Common myeloid progenitor, CD34-positive (primary cell): ENCODE measurements around the gene ALDOB.

ENCODE experiments used
- CTCF ChIA-PET: fragments of 350-600 bp; sonication (Branson Sonifier 250); formaldehyde crosslinking; loops from one replicate; lab custom pipeline; 2021; ENCODE audit warnings: antibody characterized with exemption; lab: Charles Lee
- POLR2A ChIA-PET: fragments of 350-600 bp; sonication (Branson Sonifier 250); formaldehyde crosslinking; loops from one replicate; lab custom pipeline; 2021; ENCODE audit warnings: antibody characterized with exemption; lab: Charles Lee
- DNase-seq, 3 donors: peaks; one replicate each; pipeline versions ENCODE4 v3.0.0 to v3.0.0-alpha.2; 2013
- H3K27ac ChIP-seq, 2 experiments: 1 replicate in 1 of 2; 2 replicates in 1 of 2; pipeline ENCODE4 v1.7.0; 2013; ENCODE audit warnings: inconsistent platforms in 2 of 2, low read length in 2 of 2, mild to moderate bottlenecking in 2 of 2, low read depth in 1 of 2, moderate library complexity in 1 of 2; ENCODE audit not compliant: severe bottlenecking in 2 of 2, insufficient read depth in 1 of 2, poor library complexity in 1 of 2
- H3K27me3 ChIP-seq, 5 experiments: replicated peaks in 2 of 5; 1 replicate in 3 of 5; 2 replicates in 2 of 5; pipeline versions ENCODE4 v1.6.1 to v1.7.0; 2013; ENCODE audit warnings: low read length in 4 of 5, mild to moderate bottlenecking in 2 of 5, moderate library complexity in 2 of 5, inconsistent platforms in 1 of 5; ENCODE audit not compliant: insufficient read depth in 5 of 5, control insufficient read depth in 4 of 5
- H3K36me3 ChIP-seq, 4 experiments: 1 replicate in 2 of 4; 2 replicates in 2 of 4; pipeline versions ENCODE4 v1.6.1 to v1.7.0; 2013; ENCODE audit warnings: low read length in 3 of 4, control low read depth in 1 of 4, mild to moderate bottlenecking in 1 of 4; ENCODE audit not compliant: control insufficient read depth in 4 of 4, insufficient read depth in 4 of 4
- H3K4me1 ChIP-seq, 4 experiments: 1 replicate in 3 of 4; 2 replicates in 1 of 4; pipeline versions ENCODE4 v1.6.1 to v1.7.1; 2013; ENCODE audit warnings: low read length in 3 of 4, mild to moderate bottlenecking in 3 of 4, control low read depth in 1 of 4, inconsistent platforms in 1 of 4, moderate library complexity in 1 of 4; ENCODE audit not compliant: control insufficient read depth in 4 of 4, insufficient read depth in 4 of 4; ENCODE audit errors: control extremely low read depth in 1 of 4
- H3K4me3 ChIP-seq, 7 experiments: 1 replicate in 4 of 7; 2 replicates in 3 of 7; pipeline versions ENCODE4 v1.5.1 to v1.7.0; 2013; ENCODE audit warnings: mild to moderate bottlenecking in 7 of 7, low read length in 6 of 7, moderate library complexity in 6 of 7, inconsistent platforms in 2 of 7, low read depth in 2 of 7, control low read depth in 1 of 7; ENCODE audit not compliant: insufficient read depth in 4 of 7, control insufficient read depth in 1 of 7; ENCODE audit errors: extremely low read depth in 1 of 7
- H3K9me3 ChIP-seq, 5 experiments: 1 replicate in 4 of 5; 2 replicates in 1 of 5; pipeline versions ENCODE4 v1.6.1 to v1.7.1; 2013; ENCODE audit warnings: low read length in 4 of 5, mild to moderate bottlenecking in 2 of 5, inconsistent platforms in 1 of 5, low read depth in 1 of 5, moderate library complexity in 1 of 5; ENCODE audit not compliant: control insufficient read depth in 4 of 5, insufficient read depth in 2 of 5; ENCODE audit errors: control extremely low read depth in 1 of 5
- WGBS: methylation state at CpG from one replicate; pipeline ENCODE4 v1.1.5; 2013; ENCODE audit not compliant: insufficient coverage; 5-methylcytosine and 5-hydroxymethylcytosine counted together

Gene ALDOB

GRCh38 chr9:101462558-101462957, 27.0 kb upstream of the ALDOB start:
- Histone ChIP-seq H3K4me1 (peaks cover 0 to 3% (median 1%) of the 10 kb centered on the region in 4 experiments), H3K27me3 (peaks cover 0 to 8% (median 0%) of the 10 kb centered on the region in 5 experiments), H3K9me3 (no peaks in the 10 kb centered on the region), H3K27ac (peak overlapping the region in 1 of 2 experiments; percentile 28), H3K36me3 (no peaks in the 10 kb centered on the region), H3K4me3 (no peak overlapping the region)
- ChIA-PET POLR2A (interaction anchor here (0.7 to 1.1 kb wide), 2 partner anchors 14 to 75 kb away, joined by 3 to 4 read pairs; no protein-coding TSS in a partner anchor), CTCF (interaction anchor here (1.4 to 10.4 kb wide), 5 partner anchors 12 to 105 kb away, joined by 3 to 193 read pairs (median 5); partner anchors contain the start of gene RNF20)
- no peak for DNase-seq
- 67% methylated on average over 2 of the region's 5 CpGs for WGBS

GRCh38 chr9:101460965-101461364, 25.4 kb upstream of the ALDOB start:
- ChIA-PET CTCF (interaction anchor here (0.9 to 10.4 kb wide), 11 partner anchors 9 to 106 kb away, joined by 3 to 193 read pairs (median 4); partner anchors contain the start of gene RNF20), POLR2A (no interaction called here)
- peaks cover 0 to 8% (median 0%) of the 10 kb centered on the region in 5 experiments for H3K27me3 ChIP-seq
- no peak overlapping the region for H3K27ac ChIP-seq
- peaks cover 0 to 3% (median 1%) of the 10 kb centered on the region in 4 experiments for H3K4me1 ChIP-seq
- H3K36me3 ChIP-seq: no peaks in the 10 kb centered on the region
- H3K4me3 ChIP-seq: no peak overlapping the region
- DNase-seq: no peak
- 100% methylated on average over 1 of the region's 4 CpGs for WGBS
- no peaks in the 10 kb centered on the region for H3K9me3 ChIP-seq

- Histone ChIP-seq H3K9me3 (no peaks in the 10 kb centered on the region), H3K4me3 (no peak overlapping the region), H3K27ac (no peak overlapping the region), H3K4me1 (peaks cover 0 to 2% (median 0%) of the 10 kb centered on the region in 4 experiments), H3K27me3 (peaks cover 0 to 8% (median 0%) of the 10 kb centered on the region in 5 experiments), H3K36me3 (no peaks in the 10 kb centered on the region)
- peak; percentile 78 to 87 (median 82) for DNase-seq
- CTCF ChIA-PET: interaction anchor here (0.8 to 10.4 kb wide), 26 partner anchors 9 to 109 kb away, joined by 3 to 193 read pairs (median 5); partner anchors contain the start of gene RNF20
- POLR2A ChIA-PET: no interaction called here
- 19% methylated on average over 6 of the region's 9 CpGs for WGBS
Observed at GRCh38 chr9:101458963-101459631, 23.5 kb upstream of the ALDOB start.

- no peak overlapping the region for H3K4me3 ChIP-seq
- H3K9me3 ChIP-seq: peaks cover 0 to 4% (median 0%) of the 10 kb centered on the region in 5 experiments
- ChIA-PET POLR2A (no interaction called here), CTCF (interaction anchor here (0.7 to 10.4 kb wide), 7 partner anchors 8 to 109 kb away, joined by 3 to 193 read pairs (median 4); partner anchors contain the start of gene RNF20)
- no peaks in the 10 kb centered on the region for H3K36me3 ChIP-seq
- no peak for DNase-seq
- 67% methylated on average over 1 of the region's 3 CpGs for WGBS
- no peak overlapping the region for H3K27ac ChIP-seq
- peaks cover 0 to 6% (median 0%) of the 10 kb centered on the region in 5 experiments for H3K27me3 ChIP-seq
- H3K4me1 ChIP-seq: peaks cover 0 to 2% (median 0%) of the 10 kb centered on the region in 4 experiments
Observed at GRCh38 chr9:101457003-101457402, 21.4 kb upstream of the ALDOB start.

GRCh38 chr9:101455656-101456240, 20.2 kb upstream of the ALDOB start:
- ChIA-PET CTCF (interaction anchor here (0.9 to 10.4 kb wide), 3 partner anchors 22 to 84 kb away, joined by 3 to 193 read pairs (median 5); partner anchors contain the start of gene RNF20), POLR2A (no interaction called here)
- H3K27ac ChIP-seq: no peak overlapping the region
- H3K4me3 ChIP-seq: no peak overlapping the region
- H3K4me1 ChIP-seq: peaks cover 0 to 2% (median 0%) of the 10 kb centered on the region in 4 experiments
- no peak for DNase-seq
- peaks cover 0 to 4% (median 0%) of the 10 kb centered on the region in 5 experiments for H3K9me3 ChIP-seq
- WGBS: 100% methylated on average over 2 of the region's 2 CpGs
- peaks cover 0 to 4% (median 0%) of the 10 kb centered on the region in 5 experiments for H3K27me3 ChIP-seq
- H3K36me3 ChIP-seq: no peaks in the 10 kb centered on the region

- H3K4me3 ChIP-seq: no peak overlapping the region
- peaks cover 0 to 4% (median 0%) of the 10 kb centered on the region in 5 experiments for H3K9me3 ChIP-seq
- peaks cover 0 to 6% (median 5%) of the 10 kb centered on the region in 4 experiments for H3K4me1 ChIP-seq
- no peak for DNase-seq
- CTCF ChIA-PET: interaction anchor here (0.9 to 10.4 kb wide), 4 partner anchors 24 to 852 kb away, joined by 3 to 193 read pairs (median 4); partner anchors contain the start of gene RNF20
- no peaks in the 10 kb centered on the region for H3K36me3 ChIP-seq
- no peak overlapping the region for H3K27ac ChIP-seq
- POLR2A ChIA-PET: no interaction called here
- peaks cover 0 to 6% (median 2%) of the 10 kb centered on the region in 5 experiments for H3K27me3 ChIP-seq
- 100% methylated on average over 2 of the region's 4 CpGs for WGBS
Observed at GRCh38 chr9:101453776-101454570, 18.4 kb upstream of the ALDOB start.
